Ovary (tissue), 9 donors: ENCODE results near the gene AURKA. TPM values are rescaled to one million over a fixed set of nuclear protein-coding genes. Genes with fewer than 3 reads are reported as not detected.

Experiments
- DNase-seq, 5 donors: peaks; one replicate each; pipeline ENCODE4 v3.0.0-alpha.2; 2019 to 2020
- H3K27ac ChIP-seq, 2 donors: fragments of 200-600 bp; one replicate each; pipeline versions ENCODE4 v1.5.1 to v1.8.0; 2019 to 2022
- H3K27me3 ChIP-seq: fragments of 200-600 bp; one replicate; pipeline ENCODE4 v1.8.0; 2022
- H3K36me3 ChIP-seq: fragments of 200-600 bp; sonication (generic); one replicate; pipeline ENCODE4 v1.5.1; 2019
- H3K4me1 ChIP-seq: one replicate; pipeline ENCODE4 v1.8.1; 2013; ENCODE audit warnings: mild to moderate bottlenecking, moderate library complexity; ENCODE audit not compliant: insufficient read depth
- H3K4me3 ChIP-seq: fragments of 200-600 bp; sonication (generic); one replicate; pipeline ENCODE4 v1.5.1; 2017
- H3K9me3 ChIP-seq, 2 donors: fragments of 200-600 bp in 1 of 2; sonication (generic) in 1 of 2; one replicate each; pipeline versions ENCODE4 v1.5.1 to v1.8.1; 2013 to 2019; ENCODE audit warnings: mild to moderate bottlenecking in 1 of 2, moderate library complexity in 1 of 2
- CTCF ChIP-seq, 3 donors: fragments of 450-650 bp in 2 of 3; fragments of 200-600 bp in 1 of 3; IDR thresholded peaks; one replicate each; pipeline versions ENCODE4 v1.5.1 to v1.8.0; 2016 to 2022; ENCODE audit warnings: antibody characterized with exemption in 3 of 3, mild to moderate bottlenecking in 1 of 3
- EP300 ChIP-seq: sonication (generic); formaldehyde crosslinking; IDR thresholded peaks from one replicate; pipeline ENCODE4 v1.6.1; 2017; ENCODE audit warnings: antibody characterized with exemption
- POLR2A ChIP-seq: fragments of 450-650 bp; IDR thresholded peaks from one replicate; pipeline ENCODE4 v1.6.1; 2017; ENCODE audit warnings: antibody characterized with exemption, mild to moderate bottlenecking, moderate library complexity
- WGBS, 3 donors: extraction: QIAGEN DNeasy Blood & Tissue Kit in 1 of 3; methylation state at CpG; one replicate each; pipeline versions ENCODE4 v1.1.5 to v1.1.7; 2013 to 2017; 5-methylcytosine and 5-hydroxymethylcytosine counted together
- intact Hi-C, 4 donors: fragments of 100-400 bp; cut with DNase I; formaldehyde crosslinking; loops; one replicate each; pipeline versions ENCODE4 v1.11.0 to v1.15.1; 2022 to 2023
- polyA plus RNA-seq, 2 donors: library from polyadenylated mRNA; stranded (reverse); fragments of 200-250 nt in 1 of 2; fragments of 350-450 nt in 1 of 2; fragmentation: Illumina TruSeq in 1 of 2; extraction: RNeasy Lipid Tissue Mini Kit (QIAGEN cat#74804) in 1 of 2; gene quantifications; one replicate each; pipeline ENCODE4 v1.2.3, GENCODE V29; 2013 to 2014
- total RNA-seq, 7 donors: library from RNA; depleted of rRNA in 2 of 7; stranded (reverse); fragments of >200 nt in 2 of 7; fragmentation: NEBNext Ultra II Directional in 3 of 7; extraction: Animal tissue kit (Norgen Biotek cat#: 25700) in 3 of 7; gene quantifications; one replicate each; pipeline versions ENCODE4 v1.1.0 to v1.2.4, GENCODE V29; 2016 to 2023
- donor health status: DM: no; HTN: no; CAD: no; lungs with moderate emphysema.
- donor health status: DM: no; HTN: no; CAD: no.
- donor health status: Bipolar disorder and iron deficiency.
- donor health status: DM: yes; HTN: yes; CAD: no.
- donor health status: DM: no; HTN: no; CAD: no.
- donor health status: DM: yes; HTN: yes; CAD: no.

AURKA gene
- total and polyA plus RNA-seq, 9 donors: 2.2 to 10.0 (median 3.2) TPM

- no peaks in the 10 kb centered on the region for H3K27me3 ChIP-seq
- H3K27ac ChIP-seq: no peak overlapping the region
- H3K4me3 ChIP-seq: no peak overlapping the region
- no peaks in the 10 kb centered on the region for H3K9me3 ChIP-seq
- no peak for DNase-seq
- 83 to 90% (median 88%) methylated on average over 26 of the region's 26 CpGs for WGBS, 3 donors
- no peak for TF ChIP-seq POLR2A
- no peak for TF ChIP-seq EP300
- no peak for TF ChIP-seq CTCF (IDR thresholded peaks at IDR 0.05)
- intact Hi-C loops: no loop called here
- no peaks in the 10 kb centered on the region for H3K36me3 ChIP-seq
- no peaks in the 10 kb centered on the region for H3K4me1 ChIP-seq
Observed at GRCh38 chr20:56403465-56403864, 11.4 kb upstream of the AURKA start.

GRCh38 chr20:56400001-56400640 lies 8.1 kb upstream of the AURKA start:
- intact Hi-C loops: no loop called here
- TF ChIP-seq POLR2A (no peak), CTCF (IDR thresholded peaks at IDR 0.05) (peak; percentile 45 to 60 (median 58))
- H3K27me3 ChIP-seq: no peaks in the 10 kb centered on the region
- H3K27ac ChIP-seq: no peak overlapping the region
- H3K36me3 ChIP-seq: no peaks in the 10 kb centered on the region
- DNase-seq: peak in 2 of 5 donors; percentile 46 to 70
- no peaks in the 10 kb centered on the region for H3K9me3 ChIP-seq
- H3K4me1 ChIP-seq: no peaks in the 10 kb centered on the region
- no peak overlapping the region for H3K4me3 ChIP-seq

GRCh38 chr20:56395166-56395565 lies 3.2 kb upstream of the AURKA start:
- WGBS, 3 donors: 73 to 79% (median 74%) methylated on average over 4 of the region's 4 CpGs
- H3K9me3 ChIP-seq: no peaks in the 10 kb centered on the region
- peaks cover 8% of the 10 kb centered on the region for H3K4me1 ChIP-seq
- H3K27ac ChIP-seq: no peak overlapping the region
- no peak for DNase-seq
- H3K4me3 ChIP-seq: no peak overlapping the region
- H3K27me3 ChIP-seq: no peaks in the 10 kb centered on the region
- no peaks in the 10 kb centered on the region for H3K36me3 ChIP-seq
- intact Hi-C loops: loop anchor here in 1 of 4 donors (10.0 kb wide), 1 partner anchor 70 kb away; the partner anchor contains the start of gene RTF2
- TF ChIP-seq CTCF (IDR thresholded peaks at IDR 0.05): no peak
- TF ChIP-seq POLR2A: no peak
- TF ChIP-seq EP300: no peak

GRCh38 chr20:56393653-56394052 lies 1.6 kb upstream of the AURKA start:
- intact Hi-C loops: loop anchor here in 1 of 4 donors (10.0 kb wide), 1 partner anchor 71 kb away; the partner anchor contains the start of gene RTF2
- no peak for TF ChIP-seq CTCF (IDR thresholded peaks at IDR 0.05)
- no peak for TF ChIP-seq EP300
- no peak for TF ChIP-seq POLR2A
- no peaks in the 10 kb centered on the region for H3K36me3 ChIP-seq
- H3K4me3 ChIP-seq: peak overlapping the region; percentile 90
- H3K27me3 ChIP-seq: no peaks in the 10 kb centered on the region
- 39 to 58% (median 39%) methylated on average over 8 of the region's 8 CpGs for WGBS, 3 donors
- no peak for DNase-seq
- no peak overlapping the region for H3K27ac ChIP-seq
- peaks cover 8% of the 10 kb centered on the region for H3K4me1 ChIP-seq
- no peaks in the 10 kb centered on the region for H3K9me3 ChIP-seq
